Measurements from ENCODE around the gene DNAI7. TPM values are rescaled to one million over a fixed set of nuclear protein-coding genes. Genes with fewer than 3 reads are reported as not detected.

The DNAI7 gene
- polyA plus RNA-seq, 1 of the 3 experiments (the other 2 are of a cell fraction): 0.30 TPM

DNA sequence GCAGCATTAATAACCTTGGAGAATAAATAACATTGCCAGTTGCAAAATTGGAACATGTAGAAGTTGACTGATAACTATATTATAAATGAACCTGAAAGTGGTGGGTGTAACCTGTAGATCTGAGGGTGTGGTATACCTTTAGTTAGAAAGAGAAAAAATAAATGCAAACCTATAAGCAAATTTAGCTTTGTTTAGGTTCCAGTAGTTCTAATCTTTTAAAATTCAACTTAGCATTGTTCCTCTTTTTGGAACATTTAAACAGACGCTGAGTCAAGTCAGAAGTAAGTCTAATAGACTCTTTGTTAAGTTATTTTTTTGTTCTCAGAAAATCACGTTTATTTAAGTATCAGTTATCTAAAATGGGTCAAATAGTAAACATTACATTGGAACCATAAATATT, 120.0 kb downstream of the DNAI7 start:
- Histone ChIP-seq H3K27ac (ENCODE audit: low read depth in 2 of 2, low read length in 1 of 2) (no peak overlapping the region), H3K9me3 (no peaks in the 10 kb centered on the region), H3K36me3 (replicated peaks in 1 of 2; ENCODE audit: control insufficient read depth in 1 of 2, insufficient read depth in 2 of 2, low read length in 1 of 2) (no peaks in the 10 kb centered on the region), H3K27me3 (ENCODE audit: insufficient read depth) (no peaks in the 10 kb centered on the region), H3K4me2 (no peak overlapping the region), H3K4me3 (ENCODE audit: low read depth in 2 of 2, low read length in 1 of 2) (no peak overlapping the region), H4K20me1 (ENCODE audit: insufficient read depth) (no peaks in the 10 kb centered on the region), H3K79me2 (ENCODE audit: insufficient read depth) (no peaks in the 10 kb centered on the region), H3F3A (replicated peaks; ENCODE audit: insufficient read depth) (no peaks in the 10 kb centered on the region), H2AFZ (ENCODE audit: low read depth) (no peak overlapping the region), H3K9me2 (no peaks in the 10 kb centered on the region), H3K9ac (no peak overlapping the region), H3K4me1 (ENCODE audit: control insufficient read depth in 1 of 2, insufficient read depth in 2 of 2, low read depth in 1 of 2, low read length in 1 of 2) (no peaks in the 10 kb centered on the region)
- ChIA-PET POLR2A (no interaction called here), CTCF (no interaction called here)
- DNase-seq: no peak
- 19% methylated on average over 2 of the region's 2 CpGs for WGBS (ENCODE audit: low lambda C conversion rate)
- no peak for TF ChIP-seq POLR2AphosphoS5 (IDR thresholded peaks at IDR 0.05; ENCODE audit: low read depth, low read length)

DNA sequence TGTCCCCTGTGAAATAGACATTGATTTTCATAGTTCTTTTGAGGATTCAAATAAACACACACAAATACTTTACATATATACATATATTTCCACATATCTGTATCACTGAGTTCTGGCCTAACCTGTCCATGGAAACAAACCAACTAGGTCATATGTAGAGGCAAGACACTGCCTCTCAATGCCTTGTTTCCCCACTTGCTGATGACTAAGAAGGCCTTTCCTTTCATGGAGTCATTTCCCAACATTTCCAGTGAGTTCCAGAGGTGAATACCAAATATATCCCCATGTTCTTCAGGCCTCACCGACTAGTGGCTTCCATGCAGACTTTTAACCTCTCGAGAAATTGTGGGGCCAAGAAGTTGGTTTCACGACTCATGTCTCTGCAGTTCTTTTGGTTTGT, 120.8 kb downstream of the DNAI7 start:
- H3K9me2 ChIP-seq: no peaks in the 10 kb centered on the region
- POLR2A ChIA-PET: no interaction called here
- no peaks in the 10 kb centered on the region for H3K79me2 ChIP-seq (ENCODE audit: insufficient read depth)
- TF ChIP-seq NFIC (IDR thresholded peaks at IDR 0.05; ENCODE audit: borderline replicate concordance): no peak
- TF ChIP-seq MXI1 (IDR thresholded peaks at IDR 0.05; ENCODE audit: low read depth, low read length): no peak
- TF ChIP-seq GATA2 (CRISPR knock-in tag; IDR thresholded peaks at IDR 0.05): no peak
- no peak for TF ChIP-seq TCF12 (IDR thresholded peaks at IDR 0.05)
- no peak for TF ChIP-seq YY1 (IDR thresholded peaks at IDR 0.05; ENCODE audit: low read depth)
- 58% methylated on average over 3 of the region's 3 CpGs for WGBS (ENCODE audit: low lambda C conversion rate)
- CTCF ChIA-PET: no interaction called here
- H3K36me3 ChIP-seq (replicated peaks in 1 of 2; ENCODE audit: control insufficient read depth in 1 of 2, insufficient read depth in 2 of 2, low read length in 1 of 2): no peaks in the 10 kb centered on the region
- no peaks in the 10 kb centered on the region for H3F3A ChIP-seq (replicated peaks; ENCODE audit: insufficient read depth)
- no peaks in the 10 kb centered on the region for H3K9me3 ChIP-seq
- no peak overlapping the region for H3K9ac ChIP-seq
- no peak overlapping the region for H3K4me3 ChIP-seq (ENCODE audit: low read depth in 2 of 2, low read length in 1 of 2)
- no peaks in the 10 kb centered on the region for H3K4me1 ChIP-seq (ENCODE audit: control insufficient read depth in 1 of 2, insufficient read depth in 2 of 2, low read depth in 1 of 2, low read length in 1 of 2)
- H3K27ac ChIP-seq (ENCODE audit: low read depth in 2 of 2, low read length in 1 of 2): no peak overlapping the region
- DNase-seq: no peak
- no peak overlapping the region for H2AFZ ChIP-seq (ENCODE audit: low read depth)
- H3K27me3 ChIP-seq (ENCODE audit: insufficient read depth): no peaks in the 10 kb centered on the region
- H4K20me1 ChIP-seq (ENCODE audit: insufficient read depth): no peaks in the 10 kb centered on the region
- no peak overlapping the region for H3K4me2 ChIP-seq

DNA sequence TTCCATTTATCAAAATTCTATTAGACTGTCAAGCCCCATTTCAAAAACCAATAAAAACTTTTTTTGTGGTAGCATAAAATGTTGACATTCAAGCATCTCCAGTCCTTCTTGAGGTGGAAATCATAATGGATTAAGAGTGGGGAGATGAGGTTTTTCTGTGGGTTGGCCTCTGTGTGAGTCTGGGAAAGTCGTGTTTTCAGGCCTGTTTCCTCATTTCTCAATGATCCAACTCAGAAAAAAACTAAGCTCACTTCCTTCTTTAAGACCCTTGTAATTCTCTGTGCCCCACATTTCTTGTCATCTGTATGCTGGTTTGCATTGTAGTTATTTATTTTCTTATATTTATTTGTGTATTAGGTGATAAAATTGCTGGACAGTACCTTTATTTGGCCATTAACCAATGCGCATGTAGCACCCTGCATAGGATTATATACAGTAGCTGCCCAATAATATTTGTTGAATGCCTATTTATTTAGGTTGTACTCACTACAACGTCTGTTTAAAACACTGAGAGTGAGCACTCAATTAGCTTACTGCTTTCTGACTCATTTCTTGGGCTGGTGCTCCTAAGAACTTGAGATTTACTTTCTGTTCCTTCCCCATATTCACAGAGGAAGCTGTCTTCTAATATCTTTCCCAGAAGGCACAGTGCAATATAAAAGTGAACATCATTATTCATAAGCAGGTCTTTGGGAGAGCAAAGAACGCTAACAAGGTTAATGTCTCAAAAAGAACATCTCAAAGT, 121.9 kb downstream of the DNAI7 start:
- Histone ChIP-seq H3K9ac (no peak overlapping the region), H3K4me1 (ENCODE audit: control insufficient read depth in 1 of 2, insufficient read depth in 2 of 2, low read depth in 1 of 2, low read length in 1 of 2) (no peaks in the 10 kb centered on the region), H3K27me3 (ENCODE audit: insufficient read depth) (no peaks in the 10 kb centered on the region), H3K4me2 (no peak overlapping the region), H3K27ac (ENCODE audit: low read depth in 2 of 2, low read length in 1 of 2) (no peak overlapping the region), H3K36me3 (replicated peaks in 1 of 2; ENCODE audit: control insufficient read depth in 1 of 2, insufficient read depth in 2 of 2, low read length in 1 of 2) (no peaks in the 10 kb centered on the region), H4K20me1 (ENCODE audit: insufficient read depth) (no peaks in the 10 kb centered on the region), H3K4me3 (ENCODE audit: low read depth in 2 of 2, low read length in 1 of 2) (no peak overlapping the region), H3K79me2 (ENCODE audit: insufficient read depth) (no peaks in the 10 kb centered on the region), H3F3A (replicated peaks; ENCODE audit: insufficient read depth) (no peaks in the 10 kb centered on the region), H2AFZ (ENCODE audit: low read depth) (no peak overlapping the region), H3K9me3 (no peaks in the 10 kb centered on the region), H3K9me2 (no peaks in the 10 kb centered on the region)
- ChIA-PET POLR2A (no interaction called here), CTCF (interaction anchor here (1.0 kb wide), 1 partner anchor 20 kb away, joined by 3 read pairs; no protein-coding TSS in a partner anchor)
- WGBS (ENCODE audit: low lambda C conversion rate): 44% methylated on average over 4 of the region's 4 CpGs
- no peak for DNase-seq
- TF ChIP-seq NRF1 (IDR thresholded peaks at IDR 0.05; ENCODE audit: low read depth, low read length) (no peak), FOXJ3 (CRISPR knock-in tag; IDR thresholded peaks at IDR 0.05) (no peak), GATA2 (CRISPR knock-in tag; IDR thresholded peaks at IDR 0.05) (no peak), ELF1 (IDR thresholded peaks at IDR 0.05) (no peak), NFIC (IDR thresholded peaks at IDR 0.05; ENCODE audit: borderline replicate concordance) (no peak), TAF1 (IDR thresholded peaks at IDR 0.05; ENCODE audit: borderline replicate concordance, low read depth, low read length) (no peak), EP300 (IDR thresholded peaks at IDR 0.05; ENCODE audit: borderline replicate concordance in 1 of 2, low read depth in 1 of 2, low read length in 1 of 2) (no peak), RXRA (IDR thresholded peaks at IDR 0.05; ENCODE audit: borderline replicate concordance, low read depth) (no peak), EZH2phosphoT487 (IDR thresholded peaks at IDR 0.05; ENCODE audit: borderline replicate concordance, low read depth) (no peak), SIN3A (IDR thresholded peaks at IDR 0.05; ENCODE audit: borderline replicate concordance, low read depth, low read length) (no peak), FOSL2 (IDR thresholded peaks at IDR 0.05; ENCODE audit: borderline replicate concordance, low read depth) (no peak)
- TF ChIP-seq, protein P1, sequence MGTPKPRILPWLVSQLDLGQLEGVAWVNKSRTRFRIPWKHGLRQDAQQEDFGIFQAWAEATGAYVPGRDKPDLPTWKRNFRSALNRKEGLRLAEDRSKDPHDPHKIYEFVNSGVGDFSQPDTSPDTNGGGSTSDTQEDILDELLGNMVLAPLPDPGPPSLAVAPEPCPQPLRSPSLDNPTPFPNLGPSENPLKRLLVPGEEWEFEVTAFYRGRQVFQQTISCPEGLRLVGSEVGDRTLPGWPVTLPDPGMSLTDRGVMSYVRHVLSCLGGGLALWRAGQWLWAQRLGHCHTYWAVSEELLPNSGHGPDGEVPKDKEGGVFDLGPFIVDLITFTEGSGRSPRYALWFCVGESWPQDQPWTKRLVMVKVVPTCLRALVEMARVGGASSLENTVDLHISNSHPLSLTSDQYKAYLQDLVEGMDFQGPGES (IDR thresholded peaks at IDR 0.05; ENCODE audit: low read depth, low read length): no peak
- TF ChIP-seq, protein P2, sequence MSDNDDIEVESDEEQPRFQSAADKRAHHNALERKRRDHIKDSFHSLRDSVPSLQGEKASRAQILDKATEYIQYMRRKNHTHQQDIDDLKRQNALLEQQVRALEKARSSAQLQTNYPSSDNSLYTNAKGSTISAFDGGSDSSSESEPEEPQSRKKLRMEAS (IDR thresholded peaks at IDR 0.05; ENCODE audit: low read depth): no peak
- TF ChIP-seq, protein P3, sequence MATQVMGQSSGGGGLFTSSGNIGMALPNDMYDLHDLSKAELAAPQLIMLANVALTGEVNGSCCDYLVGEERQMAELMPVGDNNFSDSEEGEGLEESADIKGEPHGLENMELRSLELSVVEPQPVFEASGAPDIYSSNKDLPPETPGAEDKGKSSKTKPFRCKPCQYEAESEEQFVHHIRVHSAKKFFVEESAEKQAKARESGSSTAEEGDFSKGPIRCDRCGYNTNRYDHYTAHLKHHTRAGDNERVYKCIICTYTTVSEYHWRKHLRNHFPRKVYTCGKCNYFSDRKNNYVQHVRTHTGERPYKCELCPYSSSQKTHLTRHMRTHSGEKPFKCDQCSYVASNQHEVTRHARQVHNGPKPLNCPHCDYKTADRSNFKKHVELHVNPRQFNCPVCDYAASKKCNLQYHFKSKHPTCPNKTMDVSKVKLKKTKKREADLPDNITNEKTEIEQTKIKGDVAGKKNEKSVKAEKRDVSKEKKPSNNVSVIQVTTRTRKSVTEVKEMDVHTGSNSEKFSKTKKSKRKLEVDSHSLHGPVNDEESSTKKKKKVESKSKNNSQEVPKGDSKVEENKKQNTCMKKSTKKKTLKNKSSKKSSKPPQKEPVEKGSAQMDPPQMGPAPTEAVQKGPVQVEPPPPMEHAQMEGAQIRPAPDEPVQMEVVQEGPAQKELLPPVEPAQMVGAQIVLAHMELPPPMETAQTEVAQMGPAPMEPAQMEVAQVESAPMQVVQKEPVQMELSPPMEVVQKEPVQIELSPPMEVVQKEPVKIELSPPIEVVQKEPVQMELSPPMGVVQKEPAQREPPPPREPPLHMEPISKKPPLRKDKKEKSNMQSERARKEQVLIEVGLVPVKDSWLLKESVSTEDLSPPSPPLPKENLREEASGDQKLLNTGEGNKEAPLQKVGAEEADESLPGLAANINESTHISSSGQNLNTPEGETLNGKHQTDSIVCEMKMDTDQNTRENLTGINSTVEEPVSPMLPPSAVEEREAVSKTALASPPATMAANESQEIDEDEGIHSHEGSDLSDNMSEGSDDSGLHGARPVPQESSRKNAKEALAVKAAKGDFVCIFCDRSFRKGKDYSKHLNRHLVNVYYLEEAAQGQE (IDR thresholded peaks at IDR 0.05; ENCODE audit: low read depth, low read length): no peak

Measured in SK-N-SH (cell line).